Lower lobe of right lung (tissue), 2 donors: ENCODE measurements around the gene ATP2A3. TPM values are rescaled to one million over a fixed set of nuclear protein-coding genes. Genes with fewer than 3 reads are reported as not detected.

Experiments
- ATAC-seq, 2 donors: fragments of 200-7000 bp; cut with Tn5 transposase; one replicate each; pipeline ENCODE4 v1.9.1; 2020 to 2022; ENCODE audit warnings: mild to moderate bottlenecking in 2 of 2, moderate library complexity in 2 of 2
- DNase-seq: peaks from one replicate; pipeline ENCODE4 v3.0.0-alpha.2; 2020
- H3K27ac ChIP-seq: fragments of 200-600 bp; one replicate; pipeline ENCODE4 v1.8.0; 2022
- H3K27me3 ChIP-seq: fragments of 200-600 bp; one replicate; pipeline ENCODE4 v1.8.0; 2022; ENCODE audit warnings: low read depth
- H3K36me3 ChIP-seq: fragments of 200-600 bp; one replicate; pipeline ENCODE4 v1.8.0; 2022; ENCODE audit warnings: mild to moderate bottlenecking
- H3K4me1 ChIP-seq: fragments of 200-600 bp; one replicate; pipeline ENCODE4 v1.8.0; 2022
- H3K4me3 ChIP-seq: fragments of 200-600 bp; one replicate; pipeline ENCODE4 v1.8.0; 2022; ENCODE audit warnings: mild to moderate bottlenecking
- H3K9me3 ChIP-seq: fragments of 200-600 bp; one replicate; pipeline ENCODE4 v1.8.0; 2022
- intact Hi-C: fragments of 100-400 bp; cut with DNase I; formaldehyde crosslinking; loops from one replicate; pipeline ENCODE4 v1.11.0; 2022
- long read RNA-seq: library from polyadenylated mRNA; unstranded; transcript quantifications from one replicate; pipeline ENCODE4 v2.0.0, GENCODE V29; 2021
- total RNA-seq: library from RNA; stranded (reverse); fragmentation: NEBNext Ultra II Directional; extraction: Animal tissue kit (Norgen Biotek cat#: 25700); gene quantifications from one replicate; pipeline ENCODE4 v1.2.1, GENCODE V29; 2021
- TF ChIP-seq, protein P1 (sequence below): fragments of 200-600 bp; IDR thresholded peaks from one replicate; pipeline ENCODE4 v1.8.0; 2022; ENCODE audit warnings: antibody characterized with exemption, mild to moderate bottlenecking
- donor health status: DM: no; HTN: yes; CAD: no; lungs with severe emphysema.

The ATP2A3 gene
- total RNA-seq: 45.6 TPM
- long read RNA-seq, full-length matches to known transcripts: 24 of 59 reads
- long read RNA-seq, partial matches to known transcripts: 27 of 59 reads
- long read RNA-seq, other reads (novel, unspliced or antisense): 8 of 59 reads

DNA sequence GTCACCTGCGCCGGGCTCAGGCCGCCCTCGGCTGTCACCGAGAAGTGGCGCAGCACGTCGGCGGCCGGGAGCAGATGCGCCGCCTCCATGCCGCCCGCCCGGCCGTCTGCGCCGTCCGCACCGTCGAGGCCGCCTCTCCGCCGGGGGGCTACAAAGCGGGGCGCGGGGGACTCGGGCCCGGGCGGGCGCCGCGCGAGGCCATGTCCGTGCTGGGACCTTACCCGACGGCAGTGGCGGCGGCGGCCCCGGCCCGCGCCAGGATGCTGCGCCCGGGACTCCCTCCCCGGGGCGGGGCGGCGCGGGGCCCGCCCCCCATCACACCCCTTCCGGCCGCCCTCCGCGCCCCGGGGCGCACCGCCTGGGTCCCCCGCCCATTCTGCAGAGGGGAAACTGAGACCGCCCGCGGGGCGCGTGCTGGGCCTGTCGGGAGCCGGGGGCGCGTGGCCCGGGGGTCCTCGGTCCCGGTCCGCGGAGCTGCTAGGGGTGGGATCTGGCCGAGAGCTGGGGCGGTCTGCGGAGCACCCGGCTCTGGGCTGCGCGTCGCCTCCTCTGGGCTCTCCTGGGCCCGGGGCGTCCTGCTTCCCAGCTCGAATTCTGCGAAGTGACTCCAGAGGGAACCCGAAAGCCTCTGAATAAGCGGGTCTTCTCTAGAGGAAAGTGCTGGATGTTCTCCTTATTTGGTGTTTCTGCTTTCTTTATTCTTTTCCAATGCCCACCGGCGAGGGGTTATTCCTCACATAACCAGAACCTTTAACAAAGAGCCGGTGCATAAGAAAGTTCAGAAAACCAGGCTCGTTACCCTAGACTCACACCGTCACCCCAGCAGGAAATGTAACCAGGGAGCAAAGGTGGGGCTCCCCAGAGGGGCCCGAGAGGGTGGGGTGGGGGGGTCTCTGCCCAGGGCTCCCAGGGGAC, at the start of gene ATP2A3:
Gene ATP2A3 (minus strand): TSS at position 235 of the 915 bp plus-strand sequence. CDS start 146 bp downstream, at position 89.
- H3K4me3 ChIP-seq: peak within 1 kb of the TSS; percentile 69
- DNase-seq: peak; percentile 61
- H3K9me3 ChIP-seq: no peaks in the 10 kb centered on the region
- no peaks in the 10 kb centered on the region for H3K36me3 ChIP-seq
- TF ChIP-seq, protein P1, sequence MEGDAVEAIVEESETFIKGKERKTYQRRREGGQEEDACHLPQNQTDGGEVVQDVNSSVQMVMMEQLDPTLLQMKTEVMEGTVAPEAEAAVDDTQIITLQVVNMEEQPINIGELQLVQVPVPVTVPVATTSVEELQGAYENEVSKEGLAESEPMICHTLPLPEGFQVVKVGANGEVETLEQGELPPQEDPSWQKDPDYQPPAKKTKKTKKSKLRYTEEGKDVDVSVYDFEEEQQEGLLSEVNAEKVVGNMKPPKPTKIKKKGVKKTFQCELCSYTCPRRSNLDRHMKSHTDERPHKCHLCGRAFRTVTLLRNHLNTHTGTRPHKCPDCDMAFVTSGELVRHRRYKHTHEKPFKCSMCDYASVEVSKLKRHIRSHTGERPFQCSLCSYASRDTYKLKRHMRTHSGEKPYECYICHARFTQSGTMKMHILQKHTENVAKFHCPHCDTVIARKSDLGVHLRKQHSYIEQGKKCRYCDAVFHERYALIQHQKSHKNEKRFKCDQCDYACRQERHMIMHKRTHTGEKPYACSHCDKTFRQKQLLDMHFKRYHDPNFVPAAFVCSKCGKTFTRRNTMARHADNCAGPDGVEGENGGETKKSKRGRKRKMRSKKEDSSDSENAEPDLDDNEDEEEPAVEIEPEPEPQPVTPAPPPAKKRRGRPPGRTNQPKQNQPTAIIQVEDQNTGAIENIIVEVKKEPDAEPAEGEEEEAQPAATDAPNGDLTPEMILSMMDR: no peak
- ATAC-seq: peak; percentile 66 to 76
- H3K27me3 ChIP-seq: peaks cover 16% of the 10 kb centered on the region
- peak within 1 kb of the TSS; percentile 81 for H3K27ac ChIP-seq
- peaks cover 53% of the 10 kb centered on the region for H3K4me1 ChIP-seq
- intact Hi-C loops: no loop called here

- H3K27ac ChIP-seq: no peak overlapping the region
- no peak for ATAC-seq
- TF ChIP-seq, protein P1: no peak
- H3K4me3 ChIP-seq: no peak overlapping the region
- no peaks in the 10 kb centered on the region for H3K9me3 ChIP-seq
- DNase-seq: no peak
- intact Hi-C loops: no loop called here
- peaks cover 24% of the 10 kb centered on the region for H3K4me1 ChIP-seq
- H3K27me3 ChIP-seq: no peaks in the 10 kb centered on the region
- H3K36me3 ChIP-seq: peaks cover 98% of the 10 kb centered on the region
Observed at GRCh38 chr17:4010754-4011153, 46.5 kb upstream of the ATP2A3 start.

DNA sequence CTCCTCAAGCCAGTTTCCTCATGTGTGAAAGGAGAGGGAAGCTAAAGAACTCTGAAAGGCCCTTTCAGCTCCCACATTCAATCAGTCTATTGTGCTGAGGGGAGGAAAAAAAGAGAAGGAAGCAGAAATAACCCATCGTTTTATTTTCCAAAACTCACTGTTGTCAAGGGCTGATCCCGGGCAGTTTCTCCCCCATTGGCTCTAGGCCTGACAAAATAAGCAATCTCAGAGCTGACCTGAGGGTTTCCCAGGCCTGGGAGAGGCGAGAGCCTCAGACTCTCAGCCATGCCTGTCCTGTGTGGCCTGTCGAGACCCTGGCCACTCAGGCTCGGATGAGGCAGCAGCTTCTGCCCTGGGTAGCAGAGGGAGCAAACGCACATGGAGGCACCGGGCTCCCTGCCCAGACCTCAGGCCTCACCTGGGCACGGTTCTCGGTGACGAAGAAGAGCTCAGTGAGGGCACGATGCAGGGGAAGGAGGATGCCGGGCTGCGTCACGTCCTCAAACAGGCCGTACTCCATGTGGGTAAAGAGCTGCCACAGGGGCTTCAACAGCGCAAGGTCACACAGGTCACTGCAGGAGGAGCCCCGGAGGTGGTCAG, 45.0 kb upstream of the ATP2A3 start:
- Histone ChIP-seq H3K4me1 (peaks cover 33% of the 10 kb centered on the region), H3K4me3 (no peak overlapping the region), H3K27me3 (no peaks in the 10 kb centered on the region), H3K36me3 (peaks cover 93% of the 10 kb centered on the region), H3K27ac (peak overlapping the region; percentile 24), H3K9me3 (no peaks in the 10 kb centered on the region)
- TF ChIP-seq, protein P1: no peak
- DNase-seq (no peak), ATAC-seq (no peak)
- intact Hi-C loops: no loop called here

GRCh38 chr17:4008441-4009185, 44.4 kb upstream of the ATP2A3 start:
- peak overlapping the region; percentile 24 for H3K27ac ChIP-seq
- DNase-seq: no peak
- H3K4me1 ChIP-seq: peaks cover 40% of the 10 kb centered on the region
- H3K27me3 ChIP-seq: no peaks in the 10 kb centered on the region
- intact Hi-C loops: no loop called here
- TF ChIP-seq, protein P1: no peak
- no peak overlapping the region for H3K4me3 ChIP-seq
- peaks cover 86% of the 10 kb centered on the region for H3K36me3 ChIP-seq
- no peak for ATAC-seq
- H3K9me3 ChIP-seq: no peaks in the 10 kb centered on the region

DNA sequence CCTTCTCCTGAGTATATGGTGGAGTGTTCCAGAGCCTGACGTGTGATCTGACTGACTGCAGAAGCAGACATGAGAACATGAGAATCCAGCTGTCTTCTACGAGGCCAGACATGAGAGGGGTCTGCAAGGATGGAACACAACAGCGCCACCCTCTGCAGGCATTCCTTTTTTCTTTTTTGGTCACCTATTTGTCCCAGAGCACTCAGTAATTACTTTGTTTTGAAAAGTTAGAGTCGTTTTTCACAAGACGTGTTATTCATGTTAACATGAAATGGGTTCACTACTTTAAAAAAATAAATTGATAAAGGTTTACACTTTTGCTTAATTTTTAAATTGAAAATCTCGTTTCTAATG, 43.8 kb upstream of the ATP2A3 start:
- no peak for DNase-seq
- H3K27ac ChIP-seq: peak overlapping the region; percentile 5
- H3K27me3 ChIP-seq: no peaks in the 10 kb centered on the region
- peaks cover 42% of the 10 kb centered on the region for H3K4me1 ChIP-seq
- H3K4me3 ChIP-seq: no peak overlapping the region
- H3K36me3 ChIP-seq: peaks cover 80% of the 10 kb centered on the region
- no peak for ATAC-seq
- intact Hi-C loops: no loop called here
- no peaks in the 10 kb centered on the region for H3K9me3 ChIP-seq
- TF ChIP-seq, protein P1: no peak
